Epithelial cell of proximal tubule (primary cell): ENCODE results near the gene PTPRN2. TPM values are rescaled to one million over a fixed set of nuclear protein-coding genes. Genes with fewer than 3 reads are reported as not detected.

Experiments used
- DNase-seq: peaks from one replicate; pipeline ENCODE4 v3.0.0-alpha.2; 2011; ENCODE audit warnings: low read depth
- H3K4me3 ChIP-seq: 2 replicates; pipeline ENCODE4 v1.5.1; 2011; ENCODE audit warnings: low read depth, mild to moderate bottlenecking, low read length
- total RNA-seq: library from RNA; depleted of rRNA; stranded (reverse); fragments of >200 nt; gene quantifications from 2 replicates; pipeline ENCODE4 v1.2.3, GENCODE V29; 2015
- TF ChIP-seq, protein P1 (sequence below): conservative IDR thresholded peaks from 2 replicates; pipeline ENCODE4 v1.5.1; 2012; ENCODE audit warnings: low read depth, mild to moderate bottlenecking, low read length

Gene PTPRN2
- total RNA-seq, 1 donor from 2014 or later, result 2.8 TPM

DNA sequence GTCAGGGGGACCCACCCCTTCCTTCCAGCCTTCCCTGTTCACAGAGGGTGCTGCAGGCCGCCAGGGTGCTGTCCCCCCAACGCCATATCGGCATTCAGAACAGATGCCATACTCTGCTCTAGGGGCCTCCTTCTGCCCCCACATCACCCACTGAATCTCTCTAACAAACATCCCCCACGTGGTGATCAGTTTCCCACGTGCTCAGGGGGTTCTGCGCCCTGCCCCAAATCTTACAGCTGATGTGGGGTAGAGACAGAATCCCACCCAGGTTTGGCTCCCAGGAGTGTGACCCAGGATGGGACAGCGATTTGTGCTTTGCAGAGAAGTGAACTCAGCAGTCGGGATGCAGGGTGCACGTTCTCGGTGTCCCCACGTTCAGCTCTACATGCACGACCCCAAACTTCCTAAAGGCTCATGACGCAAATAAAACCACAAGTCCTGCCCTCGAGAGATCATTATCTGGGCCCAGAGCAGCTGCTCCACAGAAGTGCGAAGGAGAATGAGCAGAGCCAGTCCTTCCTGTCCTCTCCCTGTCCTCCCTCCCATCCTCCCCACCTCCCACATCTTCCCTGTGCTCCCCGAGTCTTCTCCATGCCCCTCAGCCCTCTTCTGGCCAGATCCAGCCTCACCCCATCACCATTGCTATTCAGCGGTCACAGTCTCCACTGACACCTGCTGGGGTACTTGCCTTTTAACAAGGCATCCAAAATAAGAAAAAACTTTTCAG is 827.5 kb downstream of the PTPRN2 start:
- H3K4me3 ChIP-seq, result no peak overlapping the region
- TF ChIP-seq, protein P1, sequence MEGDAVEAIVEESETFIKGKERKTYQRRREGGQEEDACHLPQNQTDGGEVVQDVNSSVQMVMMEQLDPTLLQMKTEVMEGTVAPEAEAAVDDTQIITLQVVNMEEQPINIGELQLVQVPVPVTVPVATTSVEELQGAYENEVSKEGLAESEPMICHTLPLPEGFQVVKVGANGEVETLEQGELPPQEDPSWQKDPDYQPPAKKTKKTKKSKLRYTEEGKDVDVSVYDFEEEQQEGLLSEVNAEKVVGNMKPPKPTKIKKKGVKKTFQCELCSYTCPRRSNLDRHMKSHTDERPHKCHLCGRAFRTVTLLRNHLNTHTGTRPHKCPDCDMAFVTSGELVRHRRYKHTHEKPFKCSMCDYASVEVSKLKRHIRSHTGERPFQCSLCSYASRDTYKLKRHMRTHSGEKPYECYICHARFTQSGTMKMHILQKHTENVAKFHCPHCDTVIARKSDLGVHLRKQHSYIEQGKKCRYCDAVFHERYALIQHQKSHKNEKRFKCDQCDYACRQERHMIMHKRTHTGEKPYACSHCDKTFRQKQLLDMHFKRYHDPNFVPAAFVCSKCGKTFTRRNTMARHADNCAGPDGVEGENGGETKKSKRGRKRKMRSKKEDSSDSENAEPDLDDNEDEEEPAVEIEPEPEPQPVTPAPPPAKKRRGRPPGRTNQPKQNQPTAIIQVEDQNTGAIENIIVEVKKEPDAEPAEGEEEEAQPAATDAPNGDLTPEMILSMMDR, result no peak
- DNase-seq, result no peak

DNA sequence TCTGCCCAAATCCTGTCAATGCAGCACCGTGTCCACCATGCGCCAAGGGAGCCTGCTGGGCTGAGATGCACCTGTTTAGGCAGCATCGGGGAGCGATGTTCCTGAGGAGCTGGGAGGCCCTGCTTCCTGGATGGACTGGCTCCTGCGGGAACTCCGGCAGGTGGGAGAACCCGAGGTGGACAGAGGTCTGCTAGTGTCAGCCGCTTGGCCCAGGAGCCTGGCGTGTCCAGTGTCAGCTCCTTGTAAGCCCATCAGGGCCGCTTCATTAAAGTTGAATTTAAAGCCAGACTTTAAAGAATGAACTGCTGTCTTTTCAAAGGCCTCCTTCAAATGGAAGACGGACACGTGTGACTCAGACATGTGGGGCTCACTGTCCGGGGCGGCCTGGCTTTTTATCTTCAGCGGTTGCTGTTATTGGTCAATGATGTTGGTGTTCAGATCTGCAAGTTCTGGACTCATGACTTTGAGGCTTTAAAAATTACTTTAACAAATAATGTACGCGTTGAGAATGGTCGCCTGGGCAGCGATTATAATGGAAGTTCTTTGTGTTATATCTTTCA is 828.3 kb downstream of the PTPRN2 start:
- TF ChIP-seq, protein P1, result no peak
- no peak overlapping the region for H3K4me3 ChIP-seq
- DNase-seq, result no peak

DNA sequence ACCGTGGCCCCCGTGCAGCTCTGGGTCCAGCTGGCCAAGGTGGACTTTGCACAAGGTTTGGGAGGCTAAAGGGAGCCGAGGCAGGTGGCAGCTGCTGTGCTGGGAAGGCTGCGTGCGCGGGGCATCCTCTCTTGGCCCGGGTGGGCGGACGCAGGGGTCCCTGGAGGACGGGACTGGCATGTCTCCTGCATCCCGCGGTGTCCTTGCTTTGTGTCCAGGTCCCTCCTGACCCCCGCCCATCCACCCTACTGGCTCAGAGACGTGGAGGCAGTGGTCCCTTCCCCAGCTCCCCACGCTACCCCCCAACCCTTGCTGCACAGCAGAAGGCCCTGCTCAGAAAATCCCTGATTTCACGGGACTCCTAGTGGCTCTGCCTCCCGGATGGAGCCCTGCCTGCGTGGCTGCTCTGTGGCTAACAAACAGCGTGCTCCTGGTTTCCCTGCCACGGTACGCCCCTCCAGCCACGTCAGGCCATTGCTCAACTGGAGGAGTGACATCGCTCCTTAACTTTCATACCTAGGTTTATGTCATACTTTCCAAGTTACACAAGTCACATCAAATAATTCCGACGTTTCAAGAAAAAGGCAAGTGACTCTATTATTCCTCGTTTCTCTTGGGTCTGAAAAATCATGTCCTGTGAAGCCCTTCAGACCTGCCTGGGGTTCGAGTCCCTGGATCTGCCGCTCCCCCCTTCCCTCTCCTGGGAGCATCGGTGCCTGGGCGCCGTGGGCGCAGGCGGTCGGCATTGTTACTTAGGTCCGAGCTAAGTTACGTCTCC is 829.0 kb downstream of the PTPRN2 start:
- TF ChIP-seq, protein P1, result no peak

DNA sequence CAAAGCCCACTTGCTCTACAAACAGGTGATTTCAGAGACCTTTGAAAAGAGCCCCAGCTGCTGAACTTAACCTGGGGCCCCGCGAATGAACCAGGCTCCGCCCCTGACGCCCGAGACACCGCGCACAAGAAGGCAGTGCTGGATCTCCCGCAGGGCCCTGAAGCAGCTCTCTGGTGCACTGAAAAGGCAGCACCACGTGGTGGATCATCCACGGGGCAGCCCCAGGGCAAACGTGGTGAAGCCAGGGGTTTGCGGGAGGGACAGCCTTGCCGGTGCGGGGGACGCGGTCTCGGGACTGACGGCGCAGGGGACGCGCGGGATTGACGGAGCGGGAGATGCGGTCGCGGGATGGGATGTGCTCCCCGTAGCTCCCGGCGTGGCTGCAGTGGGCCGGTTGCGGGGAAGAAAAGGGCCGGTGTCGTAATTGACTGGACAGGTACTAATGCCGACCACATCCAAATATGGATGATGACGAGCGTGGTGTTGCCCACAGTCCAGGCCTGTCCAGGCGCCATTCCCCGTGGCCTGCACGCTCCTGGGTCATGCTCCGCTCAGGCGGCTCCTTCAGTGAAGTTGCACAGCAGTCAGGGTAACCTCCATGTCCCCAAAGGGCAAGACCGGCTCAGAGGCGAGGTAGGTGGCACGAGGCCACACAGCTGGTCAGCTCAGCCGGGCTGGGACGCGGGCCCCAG is 829.7 kb downstream of the PTPRN2 start:
- TF ChIP-seq, protein P1, result no peak
- no peak overlapping the region for H3K4me3 ChIP-seq
- DNase-seq, result no peak

More for the DNA sequence above, 829.0 kb downstream of the PTPRN2 start:
- DNase-seq, result no peak
- H3K4me3 ChIP-seq, result no peak overlapping the region

DNA sequence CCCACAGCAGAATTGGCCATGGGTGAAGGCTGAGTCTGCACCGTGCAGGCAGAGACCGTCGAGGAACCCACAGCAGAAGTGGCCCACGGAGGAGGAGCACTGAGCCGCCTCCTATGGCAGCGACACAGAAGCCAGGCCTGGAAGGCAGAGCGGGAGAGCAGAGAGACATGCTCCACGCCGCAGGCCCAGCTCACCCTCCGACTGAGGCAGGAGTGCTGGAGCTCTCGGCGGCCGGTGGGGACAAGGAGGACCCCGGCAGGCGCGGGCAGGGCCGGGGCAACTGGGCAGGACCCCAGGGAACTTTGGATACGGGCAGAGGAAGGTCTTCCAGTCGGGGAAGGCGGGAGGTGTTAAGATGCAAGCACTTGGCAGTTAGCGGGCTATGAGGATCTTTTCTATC is 830.4 kb downstream of the PTPRN2 start:
- TF ChIP-seq, protein P1, result no peak
- no peak overlapping the region for H3K4me3 ChIP-seq
- no peak for DNase-seq

DNA sequence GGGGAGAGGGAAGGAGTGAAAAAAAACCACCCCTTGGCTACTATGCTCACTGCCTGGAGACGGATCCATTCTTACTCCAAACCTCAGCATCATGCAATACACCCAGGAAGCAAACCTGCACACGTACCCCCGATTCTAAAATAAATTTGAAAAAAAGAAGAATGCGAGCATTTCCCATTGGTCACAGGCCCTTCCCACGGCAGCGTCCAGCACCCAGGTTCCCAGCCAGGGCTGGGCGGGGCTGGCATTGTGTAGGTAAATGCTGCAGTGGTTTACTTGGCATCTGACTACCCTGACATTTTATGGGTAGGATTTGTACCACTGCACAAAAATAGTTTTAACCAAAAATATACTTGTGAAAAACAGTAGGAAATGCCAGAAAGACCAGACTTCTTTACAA is 831.9 kb downstream of the PTPRN2 start:
- no peak overlapping the region for H3K4me3 ChIP-seq
- DNase-seq, result no peak
- TF ChIP-seq, protein P1, result no peak
